UCSD-AML1 (cell line): ENCODE data around the gene CKB.

Experiments
- DNase-seq: peaks from one replicate; lab custom pipeline; 2025; ENCODE audit not compliant: unreplicated experiment; lab: John Stamatoyannopoulos, UW

The CKB gene

DNA sequence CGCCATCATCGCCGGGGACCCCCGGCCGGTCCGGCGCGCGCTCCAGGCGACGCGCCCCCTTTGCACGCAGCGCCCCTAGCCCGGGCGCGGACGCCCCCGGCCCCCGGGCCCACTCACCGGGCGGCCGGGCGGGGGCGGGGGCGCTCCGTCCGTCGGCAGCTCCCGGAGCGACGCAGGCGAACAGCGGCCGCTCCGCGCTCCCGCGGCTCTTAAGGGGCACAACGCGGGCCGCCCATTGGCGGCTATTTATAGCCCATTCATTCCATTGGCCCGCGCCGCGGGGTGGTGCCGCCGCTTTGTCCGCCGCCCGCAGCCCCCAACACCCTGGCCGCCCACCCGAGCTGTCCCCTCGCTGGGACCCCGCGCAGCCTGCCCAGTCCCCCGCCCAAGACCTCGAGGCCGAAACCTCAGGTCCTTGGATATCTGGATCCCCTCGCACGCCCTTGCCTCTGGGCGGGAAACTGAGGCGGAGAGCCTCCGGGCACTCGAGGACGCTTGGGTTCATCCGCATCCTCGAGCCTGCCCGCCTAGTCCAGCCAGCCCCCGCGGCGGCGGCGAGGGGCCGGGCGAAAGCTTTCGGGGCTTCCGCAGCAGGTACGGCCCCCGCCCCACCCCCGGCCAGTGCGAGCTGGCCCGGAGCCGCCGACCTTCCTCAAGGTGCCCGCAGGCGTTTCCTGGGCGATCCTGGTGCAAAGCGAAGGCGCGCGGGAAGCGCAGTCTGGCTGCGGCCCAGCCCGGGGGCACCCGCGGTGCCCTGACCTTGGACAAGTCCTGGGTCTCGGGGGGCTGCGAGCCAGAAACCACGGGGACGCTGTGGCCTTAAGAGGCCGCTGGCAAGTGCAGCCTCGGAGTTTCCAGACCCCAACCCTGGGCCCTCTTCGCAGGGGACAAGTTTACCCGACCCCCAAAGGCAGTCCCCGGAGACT is at the start of gene CKB:
TSS of gene CKB (minus strand) at position 182 of the 926 bp plus-strand sequence. CDS start 337 bp downstream, outside the sequence.
- DNase-seq, result peak; percentile 76

DNA sequence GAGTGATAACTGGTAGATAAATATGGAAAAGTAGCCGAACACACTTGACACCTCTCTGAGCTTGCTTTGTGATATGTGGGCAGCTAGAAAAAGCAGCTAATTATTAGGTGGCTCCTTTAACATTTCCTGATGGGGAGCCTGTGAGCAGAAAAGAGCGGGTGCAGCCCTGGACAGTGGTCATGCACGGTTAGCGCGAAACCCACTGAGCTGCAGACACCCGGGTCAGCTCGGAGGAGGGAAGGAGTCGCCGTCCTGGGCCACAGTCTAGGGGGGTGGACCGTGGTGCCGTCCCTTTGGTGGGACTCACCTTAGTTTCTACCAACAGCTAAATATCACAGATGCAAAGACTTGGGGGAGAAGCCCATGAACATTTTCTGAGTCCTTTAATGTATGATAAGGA is 46.8 kb upstream of the CKB start:
- no peak for DNase-seq

DNA sequence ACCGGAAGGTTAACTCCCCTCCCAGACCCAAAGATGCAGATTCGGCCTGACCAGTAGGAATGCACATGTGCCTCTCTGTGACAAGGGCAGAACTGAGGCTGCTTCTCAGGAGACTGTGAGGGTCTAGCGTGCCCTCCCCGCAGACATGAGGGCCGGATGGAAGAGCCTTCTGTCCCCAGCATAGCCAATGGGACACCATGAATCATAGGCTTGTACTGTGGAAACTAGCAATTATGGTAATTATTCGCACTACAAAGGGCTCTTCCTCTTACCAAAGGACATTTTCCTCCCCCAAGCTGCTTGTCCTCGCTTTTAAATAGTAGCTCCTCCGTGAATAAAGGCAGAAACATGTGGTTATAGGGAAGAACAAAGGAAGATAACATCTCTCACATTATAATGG is 46.3 kb upstream of the CKB start:
- DNase-seq, result no peak

DNA sequence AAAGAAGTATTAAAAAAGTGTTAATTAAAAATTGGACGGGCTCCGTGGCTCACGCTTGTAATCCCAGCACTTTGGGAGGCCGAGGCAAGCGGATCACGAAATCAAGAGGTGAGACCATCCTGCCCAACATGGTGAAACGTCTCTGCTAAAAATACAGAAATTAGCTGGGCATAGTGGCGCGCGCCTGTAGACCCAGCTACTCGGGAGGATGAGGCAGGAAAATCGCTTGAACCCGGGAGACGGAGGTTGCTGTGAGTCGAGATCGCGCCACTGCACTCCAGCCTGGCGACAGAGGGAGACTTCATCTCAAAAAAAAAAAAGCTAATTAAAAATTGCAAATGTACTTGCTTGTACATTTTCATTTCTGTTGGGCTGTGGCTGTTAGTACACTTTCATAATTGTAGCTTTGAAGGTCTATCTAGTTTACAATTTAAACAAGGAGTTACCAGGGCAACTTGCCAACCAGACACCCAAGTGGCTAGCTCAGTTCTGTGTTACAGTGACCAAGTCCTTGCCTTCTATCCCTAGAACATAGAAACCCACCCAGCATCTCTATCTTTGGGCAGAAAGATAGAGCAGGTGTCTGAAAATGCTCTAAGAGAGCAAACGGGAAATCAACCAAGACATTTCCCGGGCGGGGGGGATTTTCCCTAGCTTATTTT is 41.3 kb upstream of the CKB start:
- DNase-seq, result no peak

DNA sequence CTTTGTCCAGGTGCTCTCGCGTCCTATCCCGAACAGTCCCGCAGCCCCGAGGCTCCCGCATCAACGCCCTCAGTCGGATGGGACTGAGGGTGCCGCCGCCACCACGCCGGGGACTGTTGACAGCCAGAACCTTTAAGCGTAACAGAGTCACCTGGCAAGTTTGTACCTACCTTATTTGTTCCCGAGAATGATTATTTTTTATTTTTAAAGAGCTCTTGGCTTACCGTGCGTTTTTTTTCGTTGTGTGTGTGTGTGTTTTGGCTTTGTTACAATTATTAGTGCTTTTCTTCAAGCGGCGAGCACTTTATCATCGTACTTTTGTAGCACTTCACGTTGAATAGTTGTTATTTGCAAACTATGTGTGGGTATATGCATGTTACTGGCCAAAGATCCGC is 40.6 kb upstream of the CKB start:
- DNase-seq, result no peak

DNA sequence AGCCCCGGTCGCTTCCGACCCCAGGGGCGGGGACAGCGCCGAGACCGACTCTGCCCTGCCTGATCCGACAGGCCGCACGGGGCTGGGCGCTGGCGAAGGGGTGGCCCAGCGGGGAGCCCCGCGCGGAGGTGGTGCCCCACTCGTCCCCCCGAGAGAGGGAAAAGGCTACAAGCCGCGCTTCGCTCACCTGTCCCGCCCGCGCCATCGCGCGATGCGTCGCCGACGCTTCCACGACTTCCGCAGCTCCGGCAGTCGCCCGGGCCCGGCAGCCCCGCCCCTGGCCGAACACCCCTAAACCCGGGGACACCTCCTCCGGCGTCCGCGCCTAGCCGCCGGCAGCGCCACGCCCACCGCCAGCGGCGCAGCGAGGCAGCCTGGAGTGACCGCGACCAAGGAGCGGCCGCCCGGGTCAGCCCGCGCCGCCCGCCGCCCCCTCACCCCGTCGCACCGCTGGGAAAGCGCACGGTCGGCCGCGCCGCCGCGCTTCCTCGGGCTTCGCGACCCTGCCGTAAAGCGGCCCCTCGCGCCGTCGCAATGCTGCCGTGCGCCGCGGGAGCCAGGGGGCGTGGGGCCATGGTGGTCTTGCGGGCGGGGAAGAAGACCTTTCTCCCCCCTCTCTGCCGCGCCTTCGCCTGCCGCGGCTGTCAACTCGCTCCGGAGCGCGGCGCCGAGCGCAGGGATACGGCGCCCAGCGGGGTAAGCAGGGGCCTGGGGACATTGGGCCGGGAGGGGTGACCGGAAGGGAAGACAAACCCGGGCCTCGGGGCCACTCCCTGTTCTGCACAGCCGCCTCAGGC is 40.0 kb upstream of the CKB start, which contains the start of the genes BAG5 and COA8:
TSS of gene BAG5 (minus strand) at position 229 of the 797 bp plus-strand sequence. CDS start 1,493 bp downstream, outside the sequence.
TSS of gene COA8 (plus strand) at position 532 of the 797 bp plus-strand sequence. CDS start at position 574, 42 bp downstream.
- peak; percentile 91 for DNase-seq

DNA sequence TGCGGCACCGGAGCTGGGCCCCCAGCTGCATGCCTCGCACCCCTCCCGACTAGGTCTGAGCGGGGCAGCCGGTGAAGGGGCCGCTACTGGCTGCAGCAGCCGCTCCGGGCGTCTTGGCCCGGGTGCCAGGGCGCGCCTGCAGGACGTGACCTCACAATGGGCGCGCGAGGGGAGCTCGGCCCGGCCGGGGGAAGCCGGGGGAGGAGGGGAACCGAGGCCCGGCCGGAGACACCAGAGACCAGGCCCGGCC is 39.5 kb upstream of the CKB start:
- DNase-seq, result no peak

DNA sequence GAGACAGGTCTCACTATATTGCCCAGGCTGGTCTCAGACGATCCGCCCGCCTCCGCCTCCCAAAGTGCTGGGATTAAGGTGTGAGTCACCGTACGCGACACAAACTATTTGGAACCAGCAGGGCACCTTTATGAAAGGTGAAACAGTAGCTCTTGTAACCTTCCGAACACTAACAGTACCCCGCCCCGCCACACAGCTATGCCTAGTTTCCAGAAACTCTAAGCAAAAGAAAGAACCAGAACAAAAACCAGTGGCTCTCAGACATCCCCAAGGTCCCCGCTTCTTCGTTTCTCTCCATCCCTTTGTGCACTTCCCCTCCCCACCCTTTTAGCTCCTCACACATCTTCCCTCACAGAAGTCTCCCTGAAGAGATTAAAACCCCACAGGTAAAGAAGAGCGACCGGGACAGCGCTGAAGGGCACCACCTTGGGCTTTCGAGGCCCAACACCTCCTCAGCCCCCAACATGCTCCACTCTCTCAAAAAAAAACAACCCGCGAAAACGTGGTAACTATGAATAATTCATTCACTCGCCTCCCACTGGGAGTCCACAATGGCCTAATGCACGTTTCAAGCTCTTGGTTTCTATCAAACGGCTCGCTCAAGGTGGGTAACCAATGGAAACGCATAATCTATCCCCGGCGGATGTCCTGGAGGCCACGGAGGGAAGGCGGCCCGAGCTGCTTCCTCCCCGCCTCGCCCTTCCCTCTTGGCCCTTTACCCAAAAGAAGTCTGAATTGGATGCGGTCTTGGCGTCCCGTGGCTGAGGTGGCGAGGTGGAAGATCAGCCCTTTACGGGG is 39.0 kb upstream of the CKB start:
- DNase-seq, result peak; percentile 76

DNA sequence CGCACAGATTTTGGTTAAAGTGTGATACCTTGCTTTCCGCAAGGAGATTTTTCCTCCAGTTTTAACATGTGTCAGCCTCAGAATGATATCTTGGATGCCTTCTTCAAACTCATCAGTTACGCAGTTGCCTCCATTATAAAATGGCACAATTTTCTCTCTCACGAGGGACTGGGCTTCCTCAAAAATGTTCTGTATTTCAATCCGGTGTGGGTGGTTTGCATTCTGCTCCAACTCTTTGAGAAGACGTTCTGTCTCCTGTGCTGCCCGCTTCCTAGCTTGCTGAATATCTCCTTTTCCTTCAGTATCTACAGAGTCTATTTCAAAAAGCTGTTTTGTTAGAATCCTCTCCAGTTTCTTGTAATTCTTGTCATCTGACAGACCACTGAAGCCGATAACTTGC is 38.1 kb upstream of the CKB start:
- no peak for DNase-seq

DNA sequence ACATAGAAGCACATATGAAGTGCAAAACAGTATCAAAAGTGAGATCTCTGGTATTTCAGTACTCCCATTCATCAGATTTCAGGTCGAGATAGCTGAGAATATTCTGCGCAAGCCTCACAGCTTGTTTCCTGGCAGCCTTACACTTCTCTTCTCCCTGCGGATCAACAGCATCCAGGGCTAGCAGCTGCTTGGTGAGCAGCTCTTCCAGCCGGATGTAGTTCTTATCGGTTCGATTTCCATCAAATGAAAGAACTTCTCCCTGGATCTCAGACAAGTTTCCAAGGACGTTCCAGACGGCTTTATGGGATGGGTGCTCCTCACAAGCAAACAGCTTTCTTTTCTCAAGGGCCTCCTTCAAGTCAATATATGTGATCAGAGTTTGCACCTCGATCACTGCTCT is 37.1 kb upstream of the CKB start:
- DNase-seq, result no peak

DNA sequence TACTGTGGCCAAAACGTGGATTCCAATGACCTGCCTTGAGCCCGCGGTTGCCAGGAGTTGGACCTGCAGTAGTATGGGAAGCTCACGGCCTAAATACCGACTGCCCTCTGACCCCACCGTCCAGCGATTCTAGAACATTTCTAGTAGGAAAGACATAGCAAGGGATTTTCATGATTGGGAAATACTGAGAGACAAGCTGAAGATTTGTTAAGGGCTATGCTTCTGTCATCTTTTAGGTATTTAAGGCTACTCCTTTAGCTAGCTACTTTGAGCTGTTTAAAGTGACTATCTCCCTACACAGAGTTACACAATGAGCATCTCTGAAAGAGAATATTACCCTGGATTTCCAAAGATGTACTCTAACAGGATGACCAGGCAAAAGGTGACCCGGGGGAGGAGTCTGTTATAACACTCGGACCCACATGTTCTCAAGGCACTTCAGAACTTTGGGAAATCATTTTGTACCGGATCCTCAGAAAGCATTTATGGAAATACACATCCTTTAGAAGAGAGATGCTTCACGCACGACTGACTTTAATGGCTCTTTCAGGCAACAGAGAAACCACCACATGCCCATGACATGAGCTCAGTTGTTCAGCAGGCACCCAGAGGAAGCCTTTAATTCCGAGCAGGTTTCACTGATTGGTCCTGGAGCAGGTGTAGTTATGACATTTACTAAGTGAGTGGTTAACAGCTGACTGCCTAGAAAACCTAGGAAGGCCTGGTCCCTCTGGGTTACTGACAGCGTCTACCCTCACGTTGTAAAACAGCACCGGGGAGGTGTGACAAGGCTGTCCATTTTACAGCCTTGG is 35.6 kb upstream of the CKB start:
- DNase-seq, result no peak

DNA sequence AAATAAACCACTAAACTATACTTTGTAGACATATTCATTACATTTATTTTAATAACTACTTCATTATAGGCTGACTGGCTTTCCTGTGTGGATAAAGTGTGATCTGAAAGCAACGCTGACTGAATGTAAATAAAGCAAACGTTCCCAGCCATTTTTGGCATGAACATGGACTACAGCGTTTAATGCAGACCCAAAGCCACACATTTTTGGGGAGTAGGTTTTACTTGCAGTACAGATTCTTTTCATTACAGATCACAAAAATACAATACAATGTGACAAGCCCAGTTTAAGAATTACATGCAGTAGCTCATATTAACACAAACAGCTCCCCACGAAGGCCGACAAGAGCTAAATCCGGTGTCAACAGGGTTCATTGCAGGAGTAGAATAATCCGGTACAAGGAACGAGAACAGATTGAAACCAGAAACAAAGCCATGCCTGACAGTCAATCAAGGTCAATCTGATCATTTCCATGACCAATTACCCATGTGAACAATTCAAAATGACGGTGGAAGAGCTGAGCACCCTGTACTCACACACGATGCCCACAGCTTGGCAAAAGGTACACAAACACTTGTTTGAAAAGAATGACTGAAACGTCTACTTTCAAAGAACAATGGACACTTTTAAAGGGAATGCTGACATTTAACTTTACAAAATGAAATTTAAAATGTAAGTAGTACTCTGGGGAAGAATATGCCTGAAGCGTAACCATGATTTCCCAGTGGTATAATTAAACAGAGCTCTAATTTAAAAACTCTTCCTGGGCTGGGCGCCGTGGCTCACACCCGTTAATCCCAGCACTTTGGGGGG is 34.5 kb upstream of the CKB start:
- DNase-seq, result no peak

DNA sequence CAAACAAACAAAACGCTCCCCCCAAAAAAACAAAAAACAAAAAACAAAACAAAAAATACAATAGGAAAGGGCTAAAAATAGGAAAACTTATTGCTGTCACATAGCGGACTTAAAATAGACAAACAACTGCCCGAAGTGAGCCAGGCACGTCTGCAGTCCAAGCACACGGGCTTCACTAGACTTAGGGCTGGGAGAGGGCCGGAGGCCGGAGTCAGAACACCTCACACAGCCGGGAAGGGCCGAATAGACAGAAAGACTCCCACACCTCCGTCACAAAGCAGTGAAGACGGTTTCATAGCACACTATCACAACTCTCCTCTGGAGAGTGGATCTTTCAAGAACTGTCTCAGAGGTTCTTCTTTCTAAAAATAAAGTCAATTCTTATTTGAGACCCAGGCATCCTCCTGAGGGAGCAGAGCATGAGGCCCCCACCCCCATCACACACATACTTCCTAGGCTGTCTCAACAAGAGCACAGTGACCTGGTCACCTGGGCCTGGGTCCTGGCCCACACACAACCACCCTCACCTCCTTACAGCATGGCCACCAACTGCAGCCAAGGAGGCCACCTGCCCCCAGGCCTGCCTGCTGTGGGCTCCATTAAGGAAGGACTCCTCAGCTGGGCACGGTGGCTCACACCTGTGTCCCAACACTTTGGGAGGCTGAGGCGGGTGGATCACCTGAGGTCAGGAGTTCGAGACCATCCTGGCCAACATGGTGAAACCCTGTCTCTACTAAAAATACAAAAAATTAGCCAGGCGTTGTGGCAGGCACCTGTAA is 33.1 kb upstream of the CKB start:
- no peak for DNase-seq

DNA sequence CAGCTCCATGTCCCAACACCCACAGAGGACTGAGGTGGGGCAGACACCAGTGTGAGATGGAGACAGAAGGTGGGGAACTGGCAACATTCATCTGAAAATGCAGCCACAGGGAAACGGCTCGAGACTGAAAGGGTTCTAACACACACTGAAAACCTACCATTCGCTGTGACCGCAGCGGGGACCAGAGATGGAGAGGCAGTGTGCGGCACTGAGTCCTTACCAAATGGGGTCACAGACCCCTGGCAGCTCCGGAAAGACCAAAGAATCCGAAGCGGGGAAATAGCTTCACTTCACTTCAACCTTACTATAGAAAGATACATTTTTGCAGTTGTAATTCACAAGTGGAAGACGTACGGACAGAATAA is 30.2 kb upstream of the CKB start:
- no peak for DNase-seq

DNA sequence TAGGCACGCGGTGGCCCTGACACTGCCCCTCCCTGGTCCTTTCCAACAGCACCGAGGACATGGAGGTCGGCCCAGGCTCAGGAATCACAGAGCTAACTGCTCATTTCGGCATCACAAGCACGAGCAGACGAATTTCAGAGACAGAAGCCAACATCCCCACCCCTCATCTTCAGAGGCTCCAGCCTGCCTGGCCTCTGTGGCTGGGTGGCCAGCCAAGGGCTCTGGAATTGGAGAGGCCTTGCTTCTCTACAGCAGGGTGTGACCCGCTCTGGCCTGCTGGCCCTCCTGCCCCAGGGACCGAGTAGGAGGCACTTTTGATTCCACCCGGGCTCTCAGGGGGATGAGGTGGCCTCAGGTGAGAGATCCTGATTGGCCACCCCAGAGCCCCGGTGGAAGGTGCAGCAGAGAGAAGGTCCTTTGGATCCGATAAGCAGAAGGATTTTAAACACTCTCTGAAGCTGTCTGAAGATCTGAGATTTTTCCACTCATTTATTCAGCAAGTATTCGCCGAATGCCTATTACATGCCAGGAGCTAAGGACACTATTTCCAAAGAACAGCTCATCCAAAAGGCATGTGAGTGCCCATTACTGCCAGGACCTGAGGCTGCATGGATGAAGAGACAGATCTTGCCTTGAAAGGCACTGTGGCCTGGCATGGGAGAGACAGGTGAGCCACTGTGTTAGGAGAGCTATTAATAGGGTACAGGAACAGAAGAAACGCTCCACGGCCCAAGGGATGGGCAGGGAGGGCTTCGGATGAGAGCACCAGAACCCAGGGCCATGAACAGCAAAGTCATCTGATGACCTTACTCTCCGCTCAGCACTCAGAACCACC is 29.6 kb upstream of the CKB start:
- DNase-seq, result no peak

DNA sequence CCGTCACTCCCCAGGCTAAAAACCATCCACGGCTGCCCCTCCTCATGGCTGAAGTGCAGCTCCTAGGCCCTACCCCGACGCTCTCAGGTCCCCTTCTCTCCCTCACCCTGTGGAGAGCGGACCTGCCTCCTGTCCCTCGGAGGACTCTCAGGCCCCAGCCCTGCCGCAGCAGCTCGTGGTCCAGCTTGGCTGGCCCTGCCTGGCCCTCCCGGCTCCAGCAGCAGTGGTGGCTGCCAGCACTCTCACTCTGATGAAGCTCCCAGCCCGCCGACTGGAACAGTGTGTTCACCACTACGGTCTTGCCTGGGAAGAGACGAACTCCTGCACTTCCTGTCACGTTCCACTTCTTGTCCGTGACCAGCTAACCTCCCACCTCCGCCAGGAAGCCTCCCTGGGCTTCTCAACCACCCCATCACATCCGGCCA is 28.7 kb upstream of the CKB start:
- DNase-seq, result peak; percentile 42
